HUDEP-2 (cell line): Measurements from ENCODE around the gene SYTL4.

Source experiments
- DNase-seq, 76 experiments: peaks; one replicate each; lab custom pipeline; 2025; ENCODE audit not compliant: unreplicated experiment in 76 of 76; lab: John Stamatoyannopoulos, UW

The SYTL4 gene

DNA sequence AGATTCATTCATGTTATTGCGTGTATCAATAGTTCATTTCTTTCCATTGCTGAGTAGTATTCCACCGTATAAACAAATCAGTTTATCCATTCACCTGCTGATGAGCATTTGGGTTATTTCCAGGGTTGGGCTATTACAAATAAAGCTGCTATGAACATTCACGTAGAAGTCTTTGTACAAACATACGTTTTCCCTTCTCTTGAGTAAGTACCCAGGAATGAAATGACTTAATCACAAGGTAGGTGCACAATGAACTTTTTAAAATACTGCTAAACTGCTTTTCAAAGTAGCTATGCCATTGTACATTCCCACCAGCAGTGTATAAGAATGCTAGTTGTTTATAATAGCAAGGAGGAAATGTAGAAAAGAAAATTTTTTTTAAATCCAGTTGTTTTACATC lies 35.9 kb downstream of the SYTL4 start:
- DNase-seq: no peak

GRCh38 chrX:100695302-100695701 lies 36.6 kb downstream of the SYTL4 start:
- no peak for DNase-seq

DNA sequence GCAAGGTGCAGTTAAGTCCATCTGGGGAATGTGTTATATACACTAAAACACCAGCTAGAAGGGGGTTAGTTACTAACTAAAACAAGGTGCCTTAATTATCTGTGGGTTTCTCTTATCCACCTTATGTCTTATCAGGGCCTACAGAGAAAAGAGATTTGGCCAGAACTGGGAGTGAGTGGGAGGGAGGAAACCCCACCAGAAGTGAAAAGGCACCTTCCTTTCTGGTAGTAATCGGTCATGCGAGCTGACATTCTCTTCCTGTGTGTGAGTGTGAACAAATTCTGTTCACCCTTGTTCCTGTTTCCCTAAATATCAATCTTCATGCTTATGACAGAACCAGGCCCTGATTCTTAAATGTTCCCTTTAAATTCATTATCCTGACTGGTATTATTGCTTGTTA lies 44.4 kb downstream of the SYTL4 start:
- peak in 8 of 76 experiments; percentile 0 to 12 (median 2) for DNase-seq

DNA sequence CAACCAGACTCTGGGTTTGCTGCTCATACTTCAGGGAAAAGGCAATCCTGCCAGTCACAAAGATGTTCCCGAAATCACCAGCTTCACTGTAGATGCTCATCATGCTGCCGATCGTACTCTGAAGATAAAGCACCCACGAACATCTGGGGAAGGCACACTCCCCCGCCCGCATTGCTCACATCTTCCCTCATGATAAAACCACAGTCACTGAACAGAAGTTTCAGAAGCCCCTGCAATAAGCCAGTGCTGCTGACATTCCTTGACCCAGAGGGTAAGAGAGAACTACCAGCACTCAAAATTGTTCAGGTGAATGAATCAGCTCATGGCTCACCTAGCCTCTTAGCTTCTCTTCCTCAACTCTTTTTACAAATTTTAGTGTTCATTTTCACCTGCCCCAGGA lies 44.8 kb downstream of the SYTL4 start:
- DNase-seq: peak in 42 of 76 experiments; percentile 0 to 35 (median 6)

DNA sequence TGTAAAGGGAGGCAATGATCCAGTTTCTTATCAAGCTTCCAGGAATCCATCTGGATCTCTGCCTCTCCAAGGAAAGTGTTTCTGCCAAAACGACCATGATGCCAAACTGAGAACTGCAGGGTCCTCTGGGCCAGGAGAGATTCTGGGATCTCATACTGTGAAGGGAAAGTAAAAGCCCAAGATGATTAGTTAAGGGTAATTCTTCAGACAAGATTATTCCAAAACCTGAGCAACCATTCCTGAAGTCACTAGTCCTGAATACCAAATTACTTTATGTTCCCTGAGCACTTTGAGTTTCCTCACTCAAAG lies 46.0 kb downstream of the SYTL4 start:
- DNase-seq: no peak

- peak in 63 of 76 experiments; percentile 0 to 71 (median 40) for DNase-seq
Measured at GRCh38 chrX:100685284-100685996, 46.5 kb downstream of the SYTL4 start.

DNA sequence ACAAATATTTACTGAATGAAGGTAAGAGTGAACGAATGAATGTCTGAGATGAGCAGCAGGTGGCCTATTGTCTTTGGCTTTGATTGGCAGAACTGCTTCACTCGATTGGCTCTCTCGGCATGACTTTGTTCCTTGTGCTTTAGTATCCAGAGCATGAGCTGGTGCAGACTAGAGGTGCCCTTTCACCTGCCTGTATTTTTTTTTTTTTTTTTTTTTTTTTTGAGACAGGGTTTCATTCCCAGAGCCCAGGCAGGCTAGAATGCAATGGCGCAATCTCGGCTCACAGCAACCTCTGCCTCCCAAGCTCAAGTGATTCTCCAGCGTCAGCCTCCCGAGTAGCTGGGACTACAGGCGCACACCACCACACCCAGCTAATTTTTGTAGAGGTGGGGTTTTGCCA lies 49.0 kb downstream of the SYTL4 start:
- DNase-seq: no peak

GRCh38 chrX:100681599-100681998 lies 50.3 kb downstream of the SYTL4 start:
- DNase-seq: no peak

DNA sequence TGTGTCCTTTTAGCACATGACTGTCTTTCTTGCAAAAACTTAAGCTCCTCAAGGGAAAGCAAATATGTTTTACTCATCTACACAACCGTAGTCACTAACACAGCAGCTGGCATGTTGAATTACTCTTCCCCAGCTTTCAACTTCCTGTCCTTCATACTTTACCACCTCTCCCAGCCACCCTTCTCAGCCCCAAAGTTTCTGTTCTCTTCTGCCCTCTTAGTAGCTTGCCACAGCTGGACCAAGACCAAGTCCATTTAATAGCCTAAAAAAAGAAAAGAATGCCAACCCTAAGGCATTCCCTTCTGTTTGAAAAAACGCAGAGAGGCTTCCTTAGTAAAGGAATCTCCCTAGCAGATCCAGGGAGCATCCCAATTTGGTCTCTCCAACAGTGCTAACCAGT lies 51.2 kb downstream of the SYTL4 start:
- no peak for DNase-seq

- DNase-seq: no peak
Measured at GRCh38 chrX:100677611-100678181, 54.2 kb downstream of the SYTL4 start.

GRCh38 chrX:100674705-100675104 lies 57.2 kb downstream of the SYTL4 start:
- no peak for DNase-seq

DNA sequence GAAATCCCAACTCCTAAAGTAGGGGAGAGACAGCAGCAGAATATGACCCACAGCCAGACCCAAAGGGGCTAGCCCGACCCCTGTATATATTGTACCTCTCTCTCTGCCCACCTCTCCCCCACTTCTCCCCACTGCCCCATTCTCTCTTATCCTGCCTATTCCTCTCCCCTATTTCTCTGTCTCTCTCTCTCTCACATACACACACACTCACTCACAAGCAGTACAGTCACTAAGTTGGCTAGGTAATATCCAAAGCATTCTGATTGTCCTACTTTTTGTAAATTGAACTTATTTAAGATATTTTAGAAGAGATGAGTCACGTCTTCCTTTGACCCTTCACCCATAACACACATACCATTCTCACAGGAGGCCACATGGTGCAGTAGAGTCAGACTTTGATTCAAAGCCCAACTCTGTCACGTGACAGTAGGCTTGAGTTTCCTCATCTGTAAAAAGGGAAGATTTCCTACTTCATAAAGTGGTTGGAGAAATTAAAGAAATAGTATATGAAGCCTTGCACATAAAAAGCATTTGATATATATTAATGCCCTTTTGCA lies 58.4 kb downstream of the SYTL4 start:
- DNase-seq: no peak

DNA sequence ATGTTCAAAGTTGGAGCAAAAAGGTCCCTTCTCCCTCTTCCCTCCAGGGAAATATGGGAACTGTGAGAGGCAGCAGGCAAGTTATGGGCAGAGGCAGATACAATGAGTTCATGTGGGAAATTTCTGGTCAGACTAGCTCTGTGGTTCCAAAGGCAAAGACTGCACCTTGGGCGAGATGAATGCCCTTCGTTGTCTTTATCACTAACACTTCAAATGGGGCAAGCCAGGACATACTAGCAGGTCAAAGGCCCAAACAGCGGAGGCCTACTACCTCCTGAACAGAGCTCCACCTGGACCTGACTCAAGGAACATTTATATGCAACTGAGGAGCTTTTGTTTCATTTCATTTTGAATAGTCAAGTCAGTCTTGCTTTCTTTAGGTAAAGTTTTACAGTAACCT lies 59.0 kb downstream of the SYTL4 start:
- DNase-seq: no peak

- no peak for DNase-seq
Measured at GRCh38 chrX:100663642-100664041, 68.3 kb downstream of the SYTL4 start.

DNA sequence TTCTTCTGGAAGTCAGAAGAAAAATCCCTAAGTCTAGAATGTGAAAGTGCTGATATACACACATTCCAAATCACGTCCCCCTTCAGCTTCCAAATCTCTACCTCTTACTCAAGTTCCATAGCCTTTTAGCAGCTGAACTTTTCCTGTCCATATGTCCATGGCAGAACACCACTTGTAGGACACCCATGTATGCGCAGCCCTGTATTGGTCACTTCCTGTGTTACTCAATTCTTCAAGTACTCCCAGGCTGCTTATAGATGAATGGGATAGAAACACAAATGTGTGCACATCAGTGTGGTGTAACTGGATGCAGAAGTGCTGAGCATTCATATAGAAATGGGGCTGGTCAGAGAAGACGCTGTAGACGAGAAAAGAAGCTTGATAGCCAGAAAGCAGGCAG lies 69.1 kb downstream of the SYTL4 start:
- DNase-seq: no peak

GRCh38 chrX:100662170-100662569 lies 69.8 kb downstream of the SYTL4 start:
- no peak for DNase-seq

- DNase-seq: no peak
Measured at GRCh38 chrX:100659431-100660137, 72.3 kb downstream of the SYTL4 start.

GRCh38 chrX:100658941-100659381 lies 73.0 kb downstream of the SYTL4 start:
- DNase-seq: no peak

GRCh38 chrX:100654261-100654660 lies 77.7 kb downstream of the SYTL4 start:
- peak in 4 of 76 experiments; percentile 0 to 8 (median 1) for DNase-seq

DNA sequence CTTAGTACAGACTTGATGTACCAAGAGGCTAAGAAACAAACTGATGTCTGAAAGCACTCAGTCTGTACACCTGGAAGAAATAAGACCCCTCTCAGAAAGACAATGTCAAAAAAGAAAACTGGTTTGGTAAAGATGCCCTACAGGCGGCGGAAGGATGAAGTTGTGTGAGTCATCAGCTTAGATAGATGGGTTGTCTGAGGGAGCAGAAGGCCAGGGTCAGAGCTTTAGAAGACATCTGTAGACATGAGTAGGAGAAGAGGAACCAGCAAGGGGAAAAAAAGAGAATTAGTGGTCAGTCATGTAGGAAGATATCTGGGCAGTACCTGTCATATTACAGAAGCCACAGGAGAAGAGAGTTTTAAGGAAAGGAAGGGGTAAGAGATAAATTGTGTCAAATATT lies 79.7 kb downstream of the SYTL4 start:
- no peak for DNase-seq

DNA sequence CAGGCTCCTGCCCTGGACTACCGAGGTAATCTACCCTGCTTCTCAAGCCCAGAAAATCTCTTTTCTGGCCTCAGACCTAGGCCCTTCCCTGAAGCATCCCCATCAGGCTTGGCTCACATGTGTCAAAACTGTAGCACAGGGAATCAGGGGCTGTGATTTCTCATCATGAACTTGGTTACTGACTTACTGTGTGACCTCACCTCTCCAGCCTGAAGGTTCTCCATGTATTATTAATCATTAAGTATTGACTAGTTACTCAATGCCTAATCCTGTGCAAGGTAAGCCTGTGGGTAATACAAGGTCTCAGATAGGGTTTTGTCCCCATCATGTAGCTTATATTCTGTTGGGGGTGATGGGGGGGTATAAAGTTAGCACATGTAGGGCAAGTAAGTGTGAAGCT lies 81.1 kb downstream of the SYTL4 start:
- no peak for DNase-seq
